Measurements from ENCODE around the gene CNN2.

Gene CNN2

GRCh38 chr19:1042689-1043511 is 16.5 kb downstream of the CNN2 start:
- TF ChIP-seq CTCF (conservative IDR thresholded peaks at IDR 0.05; ENCODE audit: low read depth, low read length), result peak; percentile 24
- H3K4me3 ChIP-seq (ENCODE audit: low read length), result peak overlapping the region; percentile 8
- no peak for DNase-seq (ENCODE audit: low read depth)

GRCh38 chr19:1045247-1045603 is 18.8 kb downstream of the CNN2 start:
- DNase-seq (ENCODE audit: low read depth), result no peak

GRCh38 chr19:1046117-1046626 is 19.8 kb downstream of the CNN2 start:
- no peak overlapping the region for H3K4me3 ChIP-seq (ENCODE audit: low read length)
- TF ChIP-seq CTCF (conservative IDR thresholded peaks at IDR 0.05; ENCODE audit: low read depth, low read length), result no peak
- no peak for DNase-seq (ENCODE audit: low read depth)

More at GRCh38 chr19:1045247-1045603, 18.8 kb downstream of the CNN2 start:
- H3K4me3 ChIP-seq (ENCODE audit: low read length), result no peak overlapping the region
- no peak for TF ChIP-seq CTCF (conservative IDR thresholded peaks at IDR 0.05; ENCODE audit: low read depth, low read length)

GRCh38 chr19:1046836-1047695 is 20.7 kb downstream of the CNN2 start:
- no peak for DNase-seq (ENCODE audit: low read depth)
- H3K4me3 ChIP-seq (ENCODE audit: low read length), result no peak overlapping the region
- no peak for TF ChIP-seq CTCF (conservative IDR thresholded peaks at IDR 0.05; ENCODE audit: low read depth, low read length)

GRCh38 chr19:1047696-1048147 is 21.3 kb downstream of the CNN2 start:
- H3K4me3 ChIP-seq (ENCODE audit: low read length), result no peak overlapping the region
- no peak for DNase-seq (ENCODE audit: low read depth)
- TF ChIP-seq CTCF (conservative IDR thresholded peaks at IDR 0.05; ENCODE audit: low read depth, low read length), result no peak

GRCh38 chr19:1049106-1049505 is 22.7 kb downstream of the CNN2 start:
- H3K4me3 ChIP-seq (ENCODE audit: low read length), result no peak overlapping the region
- no peak for TF ChIP-seq CTCF (conservative IDR thresholded peaks at IDR 0.05; ENCODE audit: low read depth, low read length)
- DNase-seq (ENCODE audit: low read depth), result no peak

Measured in retinal pigment epithelial cell (primary cell).